H1 (cell line): ENCODE results near the gene MDFIC2. TPM values are rescaled to one million over a fixed set of nuclear protein-coding genes. Genes with fewer than 3 reads are reported as not detected.
"Not testable (repeated sequence)": the region's sequence is repeated elsewhere in the genome, so short reads cannot be mapped to it uniquely, and the experiment has no call there.

Experiments used
- CTCF ChIA-PET: fragments of 300-600 bp; sonication (Branson Sonifier 250); formaldehyde crosslinking; loops from one replicate; lab custom pipeline; 2021; ENCODE audit not compliant: partially characterized antibody; lab: Charles Lee
- POLR2A ChIA-PET: fragments of 300-600 bp; sonication (Branson Sonifier 250); formaldehyde crosslinking; loops from one replicate; lab custom pipeline; 2021; ENCODE audit warnings: inconsistent platforms; ENCODE audit not compliant: partially characterized antibody; lab: Charles Lee
- DNase-seq, 2 experiments: peaks; one replicate each; pipeline versions ENCODE4 v3.0.0 to v3.0.0-alpha.2; 2010 to 2022; ENCODE audit warnings: low spot score in 2 of 2, low read depth in 1 of 2, mixed read lengths in 1 of 2
- FAIRE-seq: peaks from 2 replicates; lab custom pipeline; 2011; peaks lifted over from hg19 to GRCh38; lab: Jason Lieb, UNC
- H2AFZ ChIP-seq: 2 replicates; pipeline ENCODE4 v1.8.1; 2012; ENCODE audit warnings: low read length, inconsistent platforms
- H2AK5ac ChIP-seq: 2 replicates; pipeline ENCODE4 v1.6.1; 2013; ENCODE audit warnings: low read depth, low read length
- H2BK120ac ChIP-seq: replicated peaks from 2 replicates; pipeline ENCODE3; 2013; ENCODE audit warnings: low read depth, low read length, inconsistent platforms
- H2BK12ac ChIP-seq: 2 replicates; pipeline ENCODE4 v1.6.1; 2013; ENCODE audit warnings: low read depth, low read length
- H2BK15ac ChIP-seq: 2 replicates; pipeline ENCODE4 v1.6.1; 2013; ENCODE audit warnings: low read length
- H2BK20ac ChIP-seq: 2 replicates; pipeline ENCODE4 v1.6.1; 2013; ENCODE audit warnings: low read length
- H2BK5ac ChIP-seq: 2 replicates; pipeline ENCODE4 v1.6.1; 2013; ENCODE audit warnings: low read depth, low read length
- H3K14ac ChIP-seq: 2 replicates; pipeline ENCODE4 v1.6.1; 2013; ENCODE audit warnings: inconsistent platforms; ENCODE audit not compliant: insufficient read length
- H3K18ac ChIP-seq: 2 replicates; pipeline ENCODE4 v1.6.1; 2013; ENCODE audit warnings: low read length; ENCODE audit errors: extremely low read depth
- H3K23ac ChIP-seq: 2 replicates; pipeline ENCODE4 v1.6.1; 2013; ENCODE audit warnings: inconsistent platforms; ENCODE audit not compliant: insufficient read length
- H3K23me2 ChIP-seq: 2 replicates; pipeline ENCODE4 v1.6.1; 2013; ENCODE audit warnings: low read depth, low read length
- H3K27ac ChIP-seq: 2 replicates; pipeline ENCODE4 v1.6.1; 2011; ENCODE audit warnings: low read depth, low read length, inconsistent platforms
- H3K27me3 ChIP-seq, 4 experiments: replicated peaks in 1 of 4; 1 replicate in 1 of 4; 2 replicates in 3 of 4; pipeline versions ENCODE4 v1.6.1 to v1.8.1; 2011 to 2013; ENCODE audit warnings: low read length in 3 of 4, mild to moderate bottlenecking in 3 of 4, inconsistent platforms in 2 of 4, mixed read lengths in 2 of 4, moderate library complexity in 1 of 4; ENCODE audit not compliant: control insufficient read depth in 3 of 4, insufficient read depth in 3 of 4; ENCODE audit errors: extremely low read depth in 1 of 4
- H3K36me3 ChIP-seq, 4 experiments: 2 replicates each; pipeline versions ENCODE4 v1.6.1 to v1.8.1; 2011 to 2013; ENCODE audit warnings: mild to moderate bottlenecking in 4 of 4, low read length in 3 of 4, moderate library complexity in 2 of 4, control low read depth in 1 of 4, inconsistent platforms in 1 of 4; ENCODE audit not compliant: insufficient read depth in 4 of 4, control insufficient read depth in 2 of 4
- H3K4ac ChIP-seq: replicated peaks from 2 replicates; pipeline ENCODE3; 2013; ENCODE audit warnings: low read length, low read depth, mixed read lengths, inconsistent platforms; ENCODE audit not compliant: insufficient read length
- H3K4me1 ChIP-seq, 4 experiments: replicated peaks in 1 of 4; 1 replicate in 1 of 4; 2 replicates in 3 of 4; pipeline versions ENCODE4 v1.6.1 to v1.8.1; 2011 to 2013; ENCODE audit warnings: low read length in 3 of 4, inconsistent platforms in 2 of 4, mixed read lengths in 1 of 4; ENCODE audit not compliant: insufficient read depth in 4 of 4, control insufficient read depth in 3 of 4
- H3K4me2 ChIP-seq, 2 experiments: 2 replicates each; pipeline versions ENCODE4 v1.6.1 to v1.8.1; 2011 to 2013; ENCODE audit warnings: low read depth in 2 of 2, low read length in 2 of 2, control low read depth in 1 of 2, inconsistent platforms in 1 of 2, mild to moderate bottlenecking in 1 of 2; ENCODE audit not compliant: insufficient read depth in 1 of 2
- H3K4me3 ChIP-seq, 4 experiments: fragments of 200-600, 300-600 bp in 1 of 4; sonication (generic), shearing (Covaris generic), sonication (Bioruptor Twin) in 1 of 4; 2 replicates each; pipeline versions ENCODE4 v1.5.1 to v1.8.1; 2011 to 2016; ENCODE audit warnings: low read length in 4 of 4, low read depth in 3 of 4, control low read depth in 2 of 4, inconsistent platforms in 2 of 4, mild to moderate bottlenecking in 2 of 4, mixed read lengths in 1 of 4, moderate library complexity in 1 of 4; ENCODE audit not compliant: insufficient read depth in 2 of 4; ENCODE audit errors: extremely low read depth in 1 of 4
- H3K56ac ChIP-seq: replicated peaks from 2 replicates; pipeline ENCODE3; 2013; ENCODE audit warnings: low read depth, mild to moderate bottlenecking, mixed read lengths, low read length, inconsistent platforms; ENCODE audit not compliant: insufficient read length
- H3K79me1 ChIP-seq: 2 replicates; pipeline ENCODE4 v1.6.1; 2013; ENCODE audit warnings: low read depth, low read length, control low read depth
- H3K79me2 ChIP-seq, 2 experiments: 2 replicates each; pipeline versions ENCODE4 v1.6.1 to v1.8.1; 2012 to 2013; ENCODE audit warnings: low read length in 2 of 2, mild to moderate bottlenecking in 2 of 2, inconsistent platforms in 1 of 2; ENCODE audit not compliant: insufficient read depth in 2 of 2, control insufficient read depth in 1 of 2
- H3K9ac ChIP-seq, 4 experiments: replicated peaks in 1 of 4; 1 replicate in 1 of 4; 2 replicates in 3 of 4; pipeline versions ENCODE4 v1.6.1 to v1.8.1; 2011 to 2013; ENCODE audit warnings: low read depth in 3 of 4, low read length in 3 of 4, control low read depth in 2 of 4, mild to moderate bottlenecking in 2 of 4, moderate library complexity in 2 of 4, inconsistent platforms in 1 of 4; ENCODE audit errors: extremely low read depth in 1 of 4
- H3K9me3 ChIP-seq, 2 experiments: 2 replicates each; pipeline versions ENCODE4 v1.6.1 to v1.8.1; 2012 to 2013; ENCODE audit warnings: mild to moderate bottlenecking in 2 of 2, moderate library complexity in 2 of 2, control low read depth in 1 of 2, inconsistent platforms in 1 of 2, low read depth in 1 of 2, low read length in 1 of 2, mixed read lengths in 1 of 2; ENCODE audit not compliant: insufficient read depth in 2 of 2
- H4K20me1 ChIP-seq, 2 experiments: replicated peaks in 1 of 2; 2 replicates each; pipeline versions ENCODE3 to v1.8.1; 2011 to 2013; ENCODE audit warnings: inconsistent platforms in 2 of 2, low read length in 2 of 2, mild to moderate bottlenecking in 1 of 2; ENCODE audit not compliant: insufficient read depth in 2 of 2, control insufficient read depth in 1 of 2
- H4K5ac ChIP-seq: 2 replicates; pipeline ENCODE4 v1.6.1; 2013; ENCODE audit warnings: low read length, low read depth, mixed read lengths, inconsistent platforms; ENCODE audit not compliant: insufficient read length
- H4K8ac ChIP-seq: 2 replicates; pipeline ENCODE4 v1.8.0; 2013; ENCODE audit warnings: mild to moderate bottlenecking, moderate library complexity, low read length, inconsistent platforms; ENCODE audit not compliant: insufficient read depth; ENCODE audit errors: extremely low read depth
- H4K91ac ChIP-seq: replicated peaks from 2 replicates; pipeline ENCODE3; 2013; ENCODE audit warnings: low read length, mixed read lengths, inconsistent platforms; ENCODE audit not compliant: insufficient read length
- WGBS, 2 experiments: shearing (Covaris generic) in 1 of 2; methylation state at CpG; one replicate each; pipeline versions ENCODE4 v1.1.6 to v1.1.7; 2013 to 2015; ENCODE audit warnings: low lambda C conversion rate in 2 of 2, mixed read lengths in 2 of 2, inconsistent platforms in 1 of 2, low coverage in 1 of 2, missing lambda C conversion rate in 1 of 2; ENCODE audit not compliant: insufficient replicate concordance in 2 of 2, insufficient coverage in 1 of 2, insufficient read length in 1 of 2; ENCODE audit errors: extremely low coverage in 1 of 2, missing lambda C conversion rate in 1 of 2; 5-methylcytosine and 5-hydroxymethylcytosine counted together
- polyA plus RNA-seq, 7 experiments: library from polyadenylated mRNA; depleted of rRNA in 3 of 7; stranded (reverse) in 5 of 7; unstranded in 2 of 7; fragments of >200 nt in 5 of 7; fragments of 200-250 nt in 2 of 7; gene quantifications; 1 replicate in 5 of 7; 2 replicates in 1 of 7; 4 replicates in 1 of 7; pipeline versions ENCODE4 v1.2.1 to v1.2.3, GENCODE V29; 2011 to 2013; ENCODE audit warnings: missing spikeins in 2 of 7, mixed read lengths in 2 of 7
- total RNA-seq: library from RNA; stranded (reverse); fragmentation: NEBNext Ultra II Directional; extraction: Animal tissue kit (Norgen Biotek cat#: 25700); gene quantifications from 2 replicates; pipeline ENCODE4 v1.2.1, GENCODE V29; 2021

Gene MDFIC2
- total and polyA plus RNA-seq, 2 of the 8 experiments (the other 6 are each of a cell fraction or from before 2014, with no cell fraction given), result not detected

GRCh38 chr3:70290431-70291096, 21.9 kb downstream of the MDFIC2 start:
- H3K14ac ChIP-seq, H3K79me1 ChIP-seq, H2BK20ac ChIP-seq, H2AK5ac ChIP-seq, DNase-seq, H3K23me2 ChIP-seq, CTCF ChIA-PET, H3K9ac ChIP-seq, H3K23ac ChIP-seq, H3K4me3 ChIP-seq, H4K91ac ChIP-seq, H2BK120ac ChIP-seq, H3K36me3 ChIP-seq, H3K4me2 ChIP-seq, H3K4me1 ChIP-seq, H3K27ac ChIP-seq, H4K8ac ChIP-seq, POLR2A ChIA-PET, H2BK12ac ChIP-seq, H3K9me3 ChIP-seq, H4K20me1 ChIP-seq, H3K27me3 ChIP-seq, H2BK15ac ChIP-seq, H3K18ac ChIP-seq, H2BK5ac ChIP-seq, H4K5ac ChIP-seq, H3K56ac ChIP-seq, H3K4ac ChIP-seq, H2AFZ ChIP-seq, FAIRE-seq, H3K79me2 ChIP-seq: not testable (repeated sequence)
- WGBS, 2 experiments, result 92% methylated on average over 32 of the region's 32 CpGs; no CpG with 5 or more reads in 1 of the 2 experiments
